VCaP (cell line): ENCODE measurements around the gene AK9.

Source experiments
- H3K27ac ChIP-seq: fragments of 450-650 bp; 2 replicates; pipeline ENCODE4 v1.5.1; 2017
- TF ChIP-seq, protein P1 (sequence below): fragments of 450-650 bp; conservative IDR thresholded peaks from 2 replicates; pipeline ENCODE4 v1.5.1; 2017; ENCODE audit warnings: mild to moderate bottlenecking, moderate library complexity

Gene AK9

DNA sequence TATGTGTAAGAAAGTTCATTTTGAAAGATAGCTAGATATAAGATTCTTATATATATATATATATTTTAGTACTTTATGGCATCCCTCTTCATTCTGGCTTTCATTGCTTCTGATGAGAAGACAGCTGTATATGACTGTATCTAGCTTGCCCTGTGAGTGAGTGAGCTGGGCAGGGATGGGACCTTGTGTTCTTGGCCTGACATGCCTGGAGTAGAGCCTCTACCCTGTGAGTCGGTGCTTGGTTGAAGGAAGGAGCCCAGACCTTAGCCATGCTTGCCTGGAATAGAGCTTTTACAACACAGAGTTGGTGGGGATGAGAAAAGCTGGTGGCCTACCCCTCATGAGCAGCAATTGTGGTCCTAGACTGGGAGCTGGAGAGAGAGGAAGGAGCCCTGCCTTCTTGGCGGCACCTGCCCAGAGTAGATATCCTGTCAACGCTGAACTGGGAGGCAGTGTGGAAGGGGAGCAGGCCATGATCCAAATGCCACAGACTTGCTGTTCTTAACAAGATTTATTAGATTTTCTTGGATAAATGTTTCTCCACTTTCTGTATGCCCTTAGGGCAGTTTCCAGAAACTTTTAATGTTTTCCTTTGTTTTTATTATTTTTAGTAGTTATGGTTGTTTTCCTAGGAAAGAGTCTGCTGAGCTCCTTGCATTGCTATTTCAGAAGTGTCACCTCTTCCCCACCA lies 31.7 kb upstream of the AK9 start:
- TF ChIP-seq, protein P1, sequence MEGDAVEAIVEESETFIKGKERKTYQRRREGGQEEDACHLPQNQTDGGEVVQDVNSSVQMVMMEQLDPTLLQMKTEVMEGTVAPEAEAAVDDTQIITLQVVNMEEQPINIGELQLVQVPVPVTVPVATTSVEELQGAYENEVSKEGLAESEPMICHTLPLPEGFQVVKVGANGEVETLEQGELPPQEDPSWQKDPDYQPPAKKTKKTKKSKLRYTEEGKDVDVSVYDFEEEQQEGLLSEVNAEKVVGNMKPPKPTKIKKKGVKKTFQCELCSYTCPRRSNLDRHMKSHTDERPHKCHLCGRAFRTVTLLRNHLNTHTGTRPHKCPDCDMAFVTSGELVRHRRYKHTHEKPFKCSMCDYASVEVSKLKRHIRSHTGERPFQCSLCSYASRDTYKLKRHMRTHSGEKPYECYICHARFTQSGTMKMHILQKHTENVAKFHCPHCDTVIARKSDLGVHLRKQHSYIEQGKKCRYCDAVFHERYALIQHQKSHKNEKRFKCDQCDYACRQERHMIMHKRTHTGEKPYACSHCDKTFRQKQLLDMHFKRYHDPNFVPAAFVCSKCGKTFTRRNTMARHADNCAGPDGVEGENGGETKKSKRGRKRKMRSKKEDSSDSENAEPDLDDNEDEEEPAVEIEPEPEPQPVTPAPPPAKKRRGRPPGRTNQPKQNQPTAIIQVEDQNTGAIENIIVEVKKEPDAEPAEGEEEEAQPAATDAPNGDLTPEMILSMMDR: no peak
- no peak overlapping the region for H3K27ac ChIP-seq

DNA sequence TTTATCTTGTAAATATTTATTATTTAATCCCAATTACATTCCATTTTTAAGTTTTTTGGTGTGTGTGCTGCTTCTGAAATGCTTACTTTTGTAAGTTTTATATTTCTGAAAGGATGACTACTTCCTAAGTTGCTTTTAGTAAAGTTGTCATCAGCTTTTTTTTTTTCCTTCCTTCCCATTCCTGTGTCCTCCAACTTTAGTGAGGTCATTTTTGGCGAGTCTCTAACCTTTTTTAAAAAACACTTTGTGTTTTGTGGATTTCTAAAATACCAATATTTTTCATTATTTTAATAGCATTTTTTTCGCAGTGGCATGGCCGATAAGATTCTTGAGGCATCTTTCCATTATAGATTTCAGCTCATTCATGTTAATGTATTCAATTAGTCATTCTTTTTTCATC lies 31.0 kb upstream of the AK9 start:
- no peak overlapping the region for H3K27ac ChIP-seq
- TF ChIP-seq, protein P1: no peak

DNA sequence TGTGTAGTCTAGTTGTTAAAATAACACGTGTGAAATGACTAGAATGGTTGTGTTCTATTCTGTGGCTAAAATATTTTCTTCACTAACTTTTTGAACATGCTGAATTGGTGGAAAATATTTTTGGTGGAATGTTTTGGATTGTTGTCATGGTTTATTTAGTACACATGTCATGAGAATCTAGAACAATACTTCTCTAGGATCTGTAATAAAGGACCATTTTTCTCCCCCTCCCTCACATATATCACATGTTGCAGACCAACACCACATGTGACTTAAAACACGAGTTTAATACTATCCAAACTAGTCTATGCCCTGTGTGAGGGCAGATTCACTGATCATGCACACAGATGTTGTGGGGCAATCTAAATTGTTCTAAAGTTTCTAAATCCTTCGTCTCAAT lies 29.3 kb upstream of the AK9 start:
- H3K27ac ChIP-seq: no peak overlapping the region
- TF ChIP-seq, protein P1: no peak

DNA sequence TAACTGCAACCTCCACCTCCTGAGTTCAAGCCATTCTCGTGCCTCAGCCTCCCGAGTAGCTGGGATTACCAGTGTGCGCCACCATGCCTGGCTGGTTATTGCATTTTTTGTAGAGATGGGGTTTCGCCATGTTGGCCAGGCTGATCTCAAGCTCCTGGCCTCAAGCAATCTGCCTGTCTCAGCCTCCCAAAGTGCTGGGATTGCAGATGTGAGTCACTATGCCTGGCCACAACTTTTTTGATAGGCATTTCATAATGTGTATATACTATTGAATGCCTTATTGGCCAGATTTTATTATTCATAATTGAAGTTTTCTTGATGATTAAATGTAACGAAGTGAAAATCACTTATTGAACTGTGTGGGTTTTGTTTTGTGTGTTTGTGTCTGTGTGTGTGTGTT lies 28.0 kb upstream of the AK9 start:
- H3K27ac ChIP-seq: no peak overlapping the region
- TF ChIP-seq, protein P1: no peak

DNA sequence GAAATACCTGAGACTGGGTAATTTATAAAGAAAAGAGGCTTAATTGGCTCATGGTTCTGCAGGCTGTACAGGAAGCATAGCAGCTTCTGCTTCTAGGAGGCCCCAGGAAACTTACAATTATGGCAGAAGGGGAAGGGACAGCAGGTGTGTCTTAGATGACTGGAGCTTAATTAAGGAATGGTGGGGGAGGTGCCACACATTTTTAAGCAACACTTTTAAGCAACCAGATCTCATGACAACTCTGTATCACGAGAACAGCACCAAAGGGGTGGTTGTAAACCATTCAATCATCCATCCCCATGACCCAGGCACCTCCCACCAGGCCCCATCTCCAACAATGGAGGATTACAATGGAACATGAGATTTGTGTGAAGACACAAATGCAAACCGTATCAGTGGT lies 27.0 kb upstream of the AK9 start:
- H3K27ac ChIP-seq: no peak overlapping the region
- TF ChIP-seq, protein P1: no peak

DNA sequence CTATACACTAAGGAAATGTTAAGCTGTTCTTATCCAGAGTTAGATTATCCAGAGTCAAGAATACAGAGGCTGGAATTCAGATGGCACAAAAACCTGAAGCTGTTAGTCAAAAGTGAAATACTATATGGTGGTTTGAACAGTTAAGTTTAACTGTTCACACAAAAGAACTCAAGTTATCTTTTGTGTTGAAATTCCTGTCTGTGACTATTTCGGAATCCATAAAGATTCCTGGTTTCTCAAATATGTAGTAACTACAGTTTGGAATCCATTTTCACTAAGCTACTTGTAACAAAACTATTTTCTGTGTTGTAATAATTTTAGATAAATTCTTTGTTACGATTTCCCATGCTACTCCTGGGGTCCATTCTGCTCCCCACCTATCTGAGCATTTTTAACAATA lies 24.6 kb upstream of the AK9 start:
- H3K27ac ChIP-seq: no peak overlapping the region
- TF ChIP-seq, protein P1: no peak

DNA sequence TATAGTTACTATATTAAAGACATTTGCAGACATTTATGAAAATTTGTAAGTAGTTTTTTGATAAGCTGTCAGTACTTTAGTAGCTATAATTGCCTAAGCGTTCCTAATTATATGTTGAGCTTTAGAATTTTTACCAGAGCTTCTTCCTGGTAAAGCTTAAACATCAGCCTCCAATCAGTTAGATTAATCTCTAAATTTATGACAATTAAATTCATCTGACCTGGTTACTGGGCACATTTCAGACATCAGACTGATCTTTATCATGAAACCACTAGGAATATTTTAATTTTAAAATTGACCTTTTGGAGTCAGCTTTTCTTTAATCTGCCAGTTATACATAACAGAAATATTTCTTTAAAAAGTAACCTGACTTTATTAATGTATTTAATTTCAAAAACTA lies 23.6 kb upstream of the AK9 start:
- TF ChIP-seq, protein P1: no peak
- peak overlapping the region; percentile 52 for H3K27ac ChIP-seq
